Measurements from ENCODE around the gene UBR2. TPM values are rescaled to one million over a fixed set of nuclear protein-coding genes. Genes with fewer than 3 reads are reported as not detected.

UBR2 gene
- total RNA-seq: 10.5 and 14.5 TPM in 2 replicates

DNA sequence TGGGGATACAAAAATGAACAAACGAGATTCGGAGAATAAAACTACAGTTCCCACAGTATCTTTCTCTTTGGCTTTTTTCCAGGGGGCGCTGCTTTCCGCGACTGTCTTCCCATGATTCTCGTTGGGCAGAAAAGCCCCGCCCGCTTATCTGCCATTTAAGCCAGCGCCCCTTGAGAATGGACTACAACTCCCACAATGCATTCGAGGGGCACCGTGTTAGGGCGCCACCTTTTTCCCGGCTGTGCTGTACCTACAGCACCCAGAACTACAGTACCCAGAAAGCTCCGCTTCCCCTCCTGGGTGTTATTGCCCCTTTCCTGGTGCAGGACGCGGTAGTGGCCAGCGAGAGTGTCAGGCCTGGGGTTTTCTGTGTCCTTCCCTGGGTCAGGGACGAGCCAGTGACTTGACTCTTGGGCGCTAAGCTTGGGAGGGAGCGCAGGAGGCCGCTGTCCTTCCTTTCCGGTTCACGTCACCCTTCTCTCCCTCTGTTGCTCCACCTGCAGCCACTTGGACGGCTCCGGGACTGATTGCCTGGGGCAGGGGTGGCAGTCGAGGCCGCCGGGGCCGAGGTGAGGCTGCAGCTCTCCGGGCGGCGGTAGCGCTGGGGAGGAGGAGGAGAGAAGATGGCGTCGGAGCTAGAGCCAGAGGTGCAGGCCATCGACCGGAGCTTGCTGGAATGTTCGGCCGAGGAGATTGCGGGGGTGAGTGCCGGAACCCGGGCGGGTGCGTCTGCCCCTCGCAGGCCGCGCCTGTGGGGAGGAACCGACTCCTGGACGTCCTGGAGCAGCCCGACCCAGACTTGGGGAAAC, at the start of gene UBR2:
UBR2 (plus strand) TSS at position 333 of the 809 bp plus-strand sequence; CDS start at position 624, 291 bp downstream.

DNA sequence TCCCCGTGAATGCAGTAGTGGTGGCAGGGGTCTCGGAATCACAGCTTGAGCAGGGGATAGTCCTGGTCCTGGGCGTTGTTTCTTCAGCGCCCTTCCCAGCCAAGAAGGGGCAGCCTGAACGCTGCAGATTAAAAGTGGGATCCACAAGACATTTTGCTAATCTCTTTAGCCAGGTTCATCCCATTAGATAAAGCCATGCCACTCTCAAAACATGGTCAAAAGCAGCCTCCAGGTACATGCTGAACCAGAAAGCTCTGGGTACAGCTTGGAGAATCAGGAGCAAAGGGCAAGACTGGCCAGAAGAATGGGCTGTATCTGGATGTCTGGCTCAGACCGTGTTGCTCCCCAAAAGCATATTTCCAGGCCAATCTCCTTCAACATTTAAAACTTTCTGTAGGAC, 158.7 kb downstream of the UBR2 start, which contains the start of gene PRPH2:
PRPH2 (minus strand) TSS at position 101 of the 400 bp plus-strand sequence. CDS start 263 bp downstream, outside the sequence.

Other genes with a start within 250 kb of the UBR2 start
- gene TRERF1, start 112.1 kb upstream of the UBR2 start, total RNA-seq: 5.0 and 9.5 TPM in 2 replicates
- gene PRPH2, start 158.6 kb downstream of the UBR2 start, total RNA-seq: 0.14 TPM in 2 replicates
- 32.2 and 36.6 TPM in 2 replicates for gene TBCC, start 182.1 kb downstream of the UBR2 start, total RNA-seq
- 2.0 and 2.6 TPM in 2 replicates for gene BICRAL, start 218.0 kb downstream of the UBR2 start, total RNA-seq